ENCODE measurements around the gene USP47. TPM values are rescaled to one million over a fixed set of nuclear protein-coding genes. Genes with fewer than 3 reads are reported as not detected.

The USP47 gene
- total RNA-seq, 2 experiments from 2014 or later, result 42.2 to 44.1 TPM

DNA sequence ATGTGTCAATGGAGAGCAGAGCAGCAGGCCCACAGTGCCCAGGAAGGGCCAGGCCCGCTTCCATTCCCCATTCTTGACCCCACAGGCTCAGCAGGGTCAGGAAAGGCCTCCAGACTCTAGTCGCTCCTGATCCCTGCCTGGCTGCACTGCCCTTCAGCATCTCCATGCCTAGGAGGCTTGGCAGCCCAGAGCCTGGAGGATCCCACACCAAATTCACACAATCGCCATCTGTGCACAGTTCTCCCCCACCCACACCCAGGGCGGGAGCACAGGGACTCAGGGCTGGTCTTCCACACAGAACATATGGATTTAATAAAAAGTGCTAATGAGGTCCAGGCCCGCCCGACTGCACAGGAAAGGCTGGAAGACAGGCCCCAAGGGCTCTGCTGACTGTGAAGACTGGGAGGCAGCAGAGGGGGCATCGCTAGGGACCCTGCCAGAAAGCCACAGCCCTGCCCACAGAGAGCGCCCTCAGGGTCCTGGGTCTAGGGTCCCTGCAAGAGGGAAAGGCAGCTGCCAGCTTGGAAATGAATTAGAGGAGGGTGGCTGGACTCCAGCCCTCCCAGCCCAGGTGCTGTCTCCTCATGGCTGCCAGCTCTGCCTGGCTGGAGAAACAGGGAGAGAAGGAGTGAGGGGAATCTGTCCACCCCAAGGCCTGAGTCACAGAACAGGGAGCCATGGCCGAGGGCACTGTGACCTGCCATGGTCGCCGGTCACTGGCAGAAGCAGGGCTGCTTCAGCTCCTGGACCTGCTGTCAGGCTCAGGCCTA lies 126.9 kb downstream of the USP47 start:
- Histone ChIP-seq H3K27ac (ENCODE audit: low read depth, low read length, poor library complexity, severe bottlenecking) (no peak overlapping the region), H3K79me2 (ENCODE audit: insufficient read depth, low read depth, low read length) (no peaks in the 10 kb centered on the region), H3K36me3 (ENCODE audit: insufficient read depth, low read length) (no peaks in the 10 kb centered on the region), H3K9me3 (ENCODE audit: low read length) (no peaks in the 10 kb centered on the region), H3K4me3 (ENCODE audit: low read depth, low read length, poor library complexity, severe bottlenecking) (no peak overlapping the region), H3K9me2 (ENCODE audit: insufficient read depth, low read length) (no peaks in the 10 kb centered on the region), H2AFZ (ENCODE audit: low read length) (no peak overlapping the region), H4K20me1 (ENCODE audit: insufficient read depth, low read length) (no peaks in the 10 kb centered on the region), H3K4me1 (ENCODE audit: insufficient read depth, low read length, poor library complexity, severe bottlenecking) (no peaks in the 10 kb centered on the region), H3K4me2 (ENCODE audit: low read length) (no peak overlapping the region)
- POLR2A ChIA-PET, result no interaction called here
- BruUV-seq (replicated peaks), result no TSS peak
- CTCF ChIA-PET (ENCODE audit: unreplicated experiment), result no interaction called here
- intact Hi-C loops (cut with micrococcal nuclease; ENCODE audit: unreplicated experiment), result no loop called here
- TF ChIP-seq EZH2phosphoT487 (IDR thresholded peaks at IDR 0.05; ENCODE audit: borderline replicate concordance, low read depth, low read length), result no peak
- TF ChIP-seq, protein P1, sequence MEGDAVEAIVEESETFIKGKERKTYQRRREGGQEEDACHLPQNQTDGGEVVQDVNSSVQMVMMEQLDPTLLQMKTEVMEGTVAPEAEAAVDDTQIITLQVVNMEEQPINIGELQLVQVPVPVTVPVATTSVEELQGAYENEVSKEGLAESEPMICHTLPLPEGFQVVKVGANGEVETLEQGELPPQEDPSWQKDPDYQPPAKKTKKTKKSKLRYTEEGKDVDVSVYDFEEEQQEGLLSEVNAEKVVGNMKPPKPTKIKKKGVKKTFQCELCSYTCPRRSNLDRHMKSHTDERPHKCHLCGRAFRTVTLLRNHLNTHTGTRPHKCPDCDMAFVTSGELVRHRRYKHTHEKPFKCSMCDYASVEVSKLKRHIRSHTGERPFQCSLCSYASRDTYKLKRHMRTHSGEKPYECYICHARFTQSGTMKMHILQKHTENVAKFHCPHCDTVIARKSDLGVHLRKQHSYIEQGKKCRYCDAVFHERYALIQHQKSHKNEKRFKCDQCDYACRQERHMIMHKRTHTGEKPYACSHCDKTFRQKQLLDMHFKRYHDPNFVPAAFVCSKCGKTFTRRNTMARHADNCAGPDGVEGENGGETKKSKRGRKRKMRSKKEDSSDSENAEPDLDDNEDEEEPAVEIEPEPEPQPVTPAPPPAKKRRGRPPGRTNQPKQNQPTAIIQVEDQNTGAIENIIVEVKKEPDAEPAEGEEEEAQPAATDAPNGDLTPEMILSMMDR (conservative IDR thresholded peaks at IDR 0.05; ENCODE audit: low read length), result no peak
- DNase-seq (ENCODE audit: low spot score), result no peak

DNA sequence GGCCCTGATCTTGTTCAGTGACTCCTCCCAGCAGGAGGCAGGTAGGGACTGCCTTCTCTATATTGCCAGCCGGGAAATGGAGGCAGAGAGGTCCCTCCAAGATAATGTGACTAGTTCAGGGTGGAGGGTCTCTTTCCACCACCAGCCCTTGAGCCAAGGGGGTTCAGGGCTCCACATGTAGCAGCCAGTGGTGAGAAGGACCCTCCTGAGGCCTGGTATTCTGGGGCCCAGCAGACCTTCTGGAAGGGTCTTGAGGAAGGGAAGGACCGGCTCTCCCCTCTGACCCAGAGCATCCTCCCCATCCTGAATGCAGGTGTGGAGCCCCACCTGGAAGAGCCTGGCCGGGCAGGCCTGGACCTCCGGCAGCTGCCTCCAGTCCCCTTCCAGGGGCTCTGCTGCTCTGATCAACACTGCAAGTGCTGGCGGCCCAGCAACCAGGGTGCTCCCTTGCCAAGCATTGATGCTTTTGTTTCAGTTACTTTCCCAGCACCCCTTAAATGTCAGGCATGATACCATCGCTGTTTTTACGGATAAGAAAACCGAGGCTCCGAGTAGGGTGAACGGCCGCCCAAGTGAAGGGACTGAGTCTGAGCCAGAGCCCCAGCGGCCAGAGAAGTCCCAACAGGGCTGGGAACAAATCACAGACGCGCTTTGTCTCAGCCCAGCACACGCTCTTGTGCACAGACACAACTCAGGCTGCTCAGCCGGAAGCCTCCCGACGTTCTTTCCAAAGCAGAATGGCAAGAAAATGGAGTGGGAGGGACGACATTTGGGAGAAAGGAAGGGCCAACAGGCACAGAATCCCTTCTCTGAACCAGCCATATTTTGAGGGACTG lies 127.8 kb downstream of the USP47 start:
- Histone ChIP-seq H3K36me3 (ENCODE audit: insufficient read depth, low read length) (no peaks in the 10 kb centered on the region), H2AFZ (ENCODE audit: low read length) (no peak overlapping the region), H3K9me3 (ENCODE audit: low read length) (no peaks in the 10 kb centered on the region), H3K79me2 (ENCODE audit: insufficient read depth, low read depth, low read length) (no peaks in the 10 kb centered on the region), H4K20me1 (ENCODE audit: insufficient read depth, low read length) (no peaks in the 10 kb centered on the region), H3K27ac (ENCODE audit: low read depth, low read length, poor library complexity, severe bottlenecking) (no peak overlapping the region), H3K4me3 (ENCODE audit: low read depth, low read length, poor library complexity, severe bottlenecking) (no peak overlapping the region), H3K4me1 (ENCODE audit: insufficient read depth, low read length, poor library complexity, severe bottlenecking) (no peaks in the 10 kb centered on the region), H3K4me2 (ENCODE audit: low read length) (no peak overlapping the region), H3K9me2 (ENCODE audit: insufficient read depth, low read length) (no peaks in the 10 kb centered on the region)
- no TSS peak for BruUV-seq (replicated peaks)
- TF ChIP-seq EZH2phosphoT487 (IDR thresholded peaks at IDR 0.05; ENCODE audit: borderline replicate concordance, low read depth, low read length), result no peak
- TF ChIP-seq, protein P1 (conservative IDR thresholded peaks at IDR 0.05; ENCODE audit: low read length), result no peak
- ChIA-PET CTCF (ENCODE audit: unreplicated experiment) (no interaction called here), POLR2A (no interaction called here)
- intact Hi-C loops (cut with micrococcal nuclease; ENCODE audit: unreplicated experiment), result no loop called here
- DNase-seq (ENCODE audit: low spot score), result no peak

DNA sequence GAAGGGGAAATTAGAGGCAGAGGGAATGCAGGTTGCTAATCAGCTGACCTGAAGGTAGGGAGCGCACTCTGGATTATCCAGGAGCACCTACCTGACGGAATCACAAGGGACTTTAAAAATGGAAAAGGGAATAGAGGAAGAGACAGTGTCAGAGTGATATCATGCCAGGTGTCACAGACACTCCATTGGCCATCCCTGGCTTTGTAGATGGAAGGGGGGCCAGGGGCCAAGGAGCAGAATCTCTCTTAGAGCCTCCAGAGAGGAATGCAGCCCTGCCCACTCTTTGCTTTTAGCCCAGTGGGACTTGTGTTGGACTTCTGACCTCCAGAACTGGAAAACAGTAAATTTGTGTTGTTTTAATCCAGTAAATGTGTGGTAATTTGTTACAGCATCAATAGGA lies 128.8 kb downstream of the USP47 start:
- no peaks in the 10 kb centered on the region for H4K20me1 ChIP-seq (ENCODE audit: insufficient read depth, low read length)
- H3K36me3 ChIP-seq (ENCODE audit: insufficient read depth, low read length), result no peaks in the 10 kb centered on the region
- H3K27ac ChIP-seq (ENCODE audit: low read depth, low read length, poor library complexity, severe bottlenecking), result no peak overlapping the region
- no peaks in the 10 kb centered on the region for H3K9me2 ChIP-seq (ENCODE audit: insufficient read depth, low read length)
- H3K4me2 ChIP-seq (ENCODE audit: low read length), result no peak overlapping the region
- no peaks in the 10 kb centered on the region for H3K9me3 ChIP-seq (ENCODE audit: low read length)
- H3K79me2 ChIP-seq (ENCODE audit: insufficient read depth, low read depth, low read length), result no peaks in the 10 kb centered on the region
- ChIA-PET POLR2A (no interaction called here), CTCF (ENCODE audit: unreplicated experiment) (no interaction called here)
- BruUV-seq (replicated peaks), result no TSS peak
- H3K4me3 ChIP-seq (ENCODE audit: low read depth, low read length, poor library complexity, severe bottlenecking), result no peak overlapping the region
- no peaks in the 10 kb centered on the region for H3K4me1 ChIP-seq (ENCODE audit: insufficient read depth, low read length, poor library complexity, severe bottlenecking)
- DNase-seq (ENCODE audit: low spot score), result no peak
- TF ChIP-seq EZH2phosphoT487 (IDR thresholded peaks at IDR 0.05; ENCODE audit: borderline replicate concordance, low read depth, low read length), result no peak
- TF ChIP-seq, protein P1 (conservative IDR thresholded peaks at IDR 0.05; ENCODE audit: low read length), result no peak
- no peak overlapping the region for H2AFZ ChIP-seq (ENCODE audit: low read length)
- intact Hi-C loops (cut with micrococcal nuclease; ENCODE audit: unreplicated experiment), result no loop called here
